ENCODE measurements around the gene RALGAPA1.

The RALGAPA1 gene

DNA sequence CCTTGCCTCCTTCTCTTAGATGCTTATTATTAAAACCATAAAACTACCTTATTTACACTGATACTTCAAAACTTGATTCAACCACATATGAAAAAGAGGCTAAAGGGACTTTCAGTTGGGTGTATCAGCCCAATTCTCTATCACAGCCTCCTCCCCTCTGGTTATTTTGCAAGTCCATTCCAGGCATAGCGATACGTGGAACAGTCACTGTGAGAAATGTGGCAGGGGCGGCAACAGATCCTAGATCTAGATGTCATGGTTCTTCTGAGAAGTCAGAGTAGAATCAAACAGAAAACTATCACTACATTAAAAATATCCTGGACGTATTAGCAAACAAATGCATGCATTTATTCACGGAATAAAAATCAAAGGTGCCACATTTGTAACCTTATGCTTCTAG lies 83.2 kb downstream of the RALGAPA1 start:
- H3K36me3 ChIP-seq = no peaks in the 10 kb centered on the region
- H3K27me3 ChIP-seq = no peaks in the 10 kb centered on the region
- no peaks in the 10 kb centered on the region for H3K9me3 ChIP-seq
- no peak overlapping the region for H3K27ac ChIP-seq
- peaks cover 3 to 7% of the 10 kb centered on the region in 2 experiments for H3K4me1 ChIP-seq (ENCODE audit: control insufficient read depth in 1 of 2, insufficient read depth in 1 of 2, low read depth in 1 of 2, low read length in 1 of 2)
- no peak for TF ChIP-seq CTCF (IDR thresholded peaks at IDR 0.05)
- H3K4me3 ChIP-seq (ENCODE audit: low read depth in 1 of 2, low read length in 1 of 2) = no peak overlapping the region

- Histone ChIP-seq H3K27me3 (no peaks in the 10 kb centered on the region), H3K4me3 (ENCODE audit: low read depth in 1 of 2, low read length in 1 of 2) (no peak overlapping the region), H3K4me1 (ENCODE audit: control insufficient read depth in 1 of 2, insufficient read depth in 1 of 2, low read depth in 1 of 2, low read length in 1 of 2) (peaks cover 11% of the 10 kb centered on the region in 2 experiments), H3K9me3 (no peaks in the 10 kb centered on the region), H3K36me3 (no peaks in the 10 kb centered on the region), H3K27ac (no peak overlapping the region)
- no peak for TF ChIP-seq CTCF (IDR thresholded peaks at IDR 0.05)
Measured at GRCh38 chr14:35715079-35715478, 94.0 kb downstream of the RALGAPA1 start.

DNA sequence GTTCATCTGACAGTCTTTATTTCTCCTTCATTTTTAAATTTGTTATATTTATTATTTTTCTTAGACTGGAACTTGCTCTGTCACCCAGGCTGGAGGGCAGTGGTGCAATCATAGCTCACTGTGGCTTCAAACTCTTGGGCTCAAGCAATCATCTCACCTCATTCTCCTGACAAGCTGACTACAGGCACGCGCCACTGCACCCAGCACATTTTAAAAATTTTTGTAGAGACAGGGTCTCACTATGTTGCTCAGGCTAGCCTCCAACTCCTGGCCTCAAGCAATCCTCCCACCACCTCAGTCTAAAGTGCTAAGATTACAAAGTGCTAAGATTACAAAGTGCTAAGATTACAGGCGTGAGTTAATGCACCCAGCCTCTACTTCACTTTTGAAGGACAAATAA lies 96.6 kb downstream of the RALGAPA1 start:
- no peaks in the 10 kb centered on the region for H3K9me3 ChIP-seq
- no peaks in the 10 kb centered on the region for H3K36me3 ChIP-seq
- H3K4me3 ChIP-seq (ENCODE audit: low read depth in 1 of 2, low read length in 1 of 2) = no peak overlapping the region
- H3K4me1 ChIP-seq (ENCODE audit: control insufficient read depth in 1 of 2, insufficient read depth in 1 of 2, low read depth in 1 of 2, low read length in 1 of 2) = peaks cover 11% of the 10 kb centered on the region in 2 experiments
- H3K27ac ChIP-seq = no peak overlapping the region
- no peak for TF ChIP-seq CTCF (IDR thresholded peaks at IDR 0.05)
- H3K27me3 ChIP-seq = no peaks in the 10 kb centered on the region

DNA sequence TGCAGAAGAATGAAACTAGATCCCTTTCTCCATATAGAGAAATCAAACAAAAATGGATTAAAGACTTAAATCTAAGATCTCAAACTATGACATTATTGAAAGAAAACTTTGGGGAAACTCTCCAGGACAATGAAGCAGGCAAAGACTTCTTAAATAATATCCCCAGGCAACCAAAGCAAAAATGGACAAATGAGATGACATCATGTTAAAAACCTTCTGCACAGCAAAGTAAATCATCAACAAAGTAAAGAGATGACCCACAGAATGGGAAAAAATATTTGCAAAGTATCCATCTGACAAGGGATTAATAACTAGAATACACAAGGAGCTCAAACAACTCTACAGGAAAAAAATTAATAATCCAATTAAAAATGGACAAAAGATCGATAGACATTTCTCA lies 101.0 kb downstream of the RALGAPA1 start:
- TF ChIP-seq CTCF (IDR thresholded peaks at IDR 0.05) = no peak
- Histone ChIP-seq H3K36me3 (no peaks in the 10 kb centered on the region), H3K27me3 (no peaks in the 10 kb centered on the region), H3K4me3 (ENCODE audit: low read depth in 1 of 2, low read length in 1 of 2) (no peak overlapping the region), H3K9me3 (no peaks in the 10 kb centered on the region), H3K4me1 (ENCODE audit: control insufficient read depth in 1 of 2, insufficient read depth in 1 of 2, low read depth in 1 of 2, low read length in 1 of 2) (peaks cover 8% of the 10 kb centered on the region in 2 experiments), H3K27ac (no peak overlapping the region)

- Histone ChIP-seq H3K36me3 (no peaks in the 10 kb centered on the region), H3K4me1 (ENCODE audit: control insufficient read depth in 1 of 2, insufficient read depth in 1 of 2, low read depth in 1 of 2, low read length in 1 of 2) (no peaks in the 10 kb centered on the region), H3K27ac (no peak overlapping the region), H3K9me3 (no peaks in the 10 kb centered on the region), H3K27me3 (no peaks in the 10 kb centered on the region), H3K4me3 (ENCODE audit: low read depth in 1 of 2, low read length in 1 of 2) (no peak overlapping the region)
- TF ChIP-seq CTCF (IDR thresholded peaks at IDR 0.05) = no peak
Measured at GRCh38 chr14:35705636-35706035, 103.5 kb downstream of the RALGAPA1 start.

Data from neutrophil (primary cell).